Measurements from ENCODE around the gene AP4S1.
"Not testable (repeated sequence)": the region's sequence is repeated elsewhere in the genome, so short reads cannot be mapped to it uniquely, and the experiment has no call there.

The AP4S1 gene

GRCh38 chr14:31092160-31092708 lies 66.8 kb downstream of the AP4S1 start:
- no peaks in the 10 kb centered on the region for H3K4me1 ChIP-seq
- H3K9me3 ChIP-seq: no peaks in the 10 kb centered on the region
- H3K4me3 ChIP-seq (ENCODE audit: low read depth, low read length): no peak overlapping the region
- DNase-seq: no peak
- H3K36me3 ChIP-seq: peaks cover 2% of the 10 kb centered on the region; the same call in 1 of the 2 replicates
- no peak for TF ChIP-seq CTCF (IDR thresholded peaks at IDR 0.05; ENCODE audit: low read depth, low read length)
- H3K27me3 ChIP-seq: no peaks in the 10 kb centered on the region

GRCh38 chr14:31093884-31094839 lies 68.7 kb downstream of the AP4S1 start:
- H3K4me1 ChIP-seq; H3K4me3 ChIP-seq (ENCODE audit: low read depth, low read length); H3K9me3 ChIP-seq; DNase-seq; H3K27me3 ChIP-seq: not testable (repeated sequence)
- H3K36me3 ChIP-seq: peaks cover 22% of the 10 kb centered on the region

GRCh38 chr14:31095817-31096216 lies 70.4 kb downstream of the AP4S1 start:
- not testable (repeated sequence) for DNase-seq; H3K4me3 ChIP-seq (ENCODE audit: low read depth, low read length)

GRCh38 chr14:31096255-31096654 lies 70.8 kb downstream of the AP4S1 start:
- TF ChIP-seq CTCF (IDR thresholded peaks at IDR 0.05; ENCODE audit: low read depth, low read length): no peak
- Histone ChIP-seq H3K27me3 (no peaks in the 10 kb centered on the region), H3K36me3 (peaks cover 33% of the 10 kb centered on the region), H3K4me3 (ENCODE audit: low read depth, low read length) (no peak overlapping the region), H3K4me1 (no peaks in the 10 kb centered on the region; the same call in 1 of the 2 replicates), H3K9me3 (no peaks in the 10 kb centered on the region)
- DNase-seq: no peak

More at GRCh38 chr14:31095817-31096216, 70.4 kb downstream of the AP4S1 start:
- H3K9me3 ChIP-seq, H3K4me1 ChIP-seq, H3K27me3 ChIP-seq: not testable (repeated sequence)
- H3K36me3 ChIP-seq: peaks cover 29% of the 10 kb centered on the region

- Histone ChIP-seq H3K9me3 (no peaks in the 10 kb centered on the region), H3K27me3 (no peaks in the 10 kb centered on the region), H3K4me1 (no peaks in the 10 kb centered on the region; the same call in 1 of the 2 replicates), H3K36me3 (peaks cover 42% of the 10 kb centered on the region), H3K4me3 (ENCODE audit: low read depth, low read length) (no peak overlapping the region)
- no peak for DNase-seq
- no peak for TF ChIP-seq CTCF (IDR thresholded peaks at IDR 0.05; ENCODE audit: low read depth, low read length)
Measured at GRCh38 chr14:31097081-31097480, 71.6 kb downstream of the AP4S1 start.

GRCh38 chr14:31106768-31107167 lies 81.3 kb downstream of the AP4S1 start:
- Histone ChIP-seq H3K4me3 (ENCODE audit: low read depth, low read length) (no peak overlapping the region), H3K4me1 (no peaks in the 10 kb centered on the region), H3K9me3 (no peaks in the 10 kb centered on the region), H3K36me3 (peaks cover 79% of the 10 kb centered on the region), H3K27me3 (no peaks in the 10 kb centered on the region)
- no peak for DNase-seq
- no peak for TF ChIP-seq CTCF (IDR thresholded peaks at IDR 0.05; ENCODE audit: low read depth, low read length)

- H3K9me3 ChIP-seq: no peaks in the 10 kb centered on the region
- H3K36me3 ChIP-seq: peaks cover 76% of the 10 kb centered on the region
- DNase-seq: no peak
- TF ChIP-seq CTCF (IDR thresholded peaks at IDR 0.05; ENCODE audit: low read depth, low read length): no peak
- no peaks in the 10 kb centered on the region for H3K4me1 ChIP-seq
- H3K27me3 ChIP-seq: no peaks in the 10 kb centered on the region
- no peak overlapping the region for H3K4me3 ChIP-seq (ENCODE audit: low read depth, low read length)
Measured at GRCh38 chr14:31109257-31109656, 83.8 kb downstream of the AP4S1 start.
